HepG2 (cell line): ENCODE results near the gene TUBB4B. TPM values are rescaled to one million over a fixed set of nuclear protein-coding genes. Genes with fewer than 3 reads are reported as not detected.

Experiments
- BORCS8-MEF2B ChIP-seq: sonication (generic); formaldehyde crosslinking; IDR thresholded peaks from 2 replicates; pipeline ENCODE4 v1.8.0; 2022; ENCODE audit warnings: mild to moderate bottlenecking, missing genetic modification reagents
- FOXP4 ChIP-seq: sonication (generic); formaldehyde crosslinking; IDR thresholded peaks from 2 replicates; pipeline ENCODE4 v1.4.0; 2020; ENCODE audit warnings: missing genetic modification reagents
- HNRNPL ChIP-seq: fragments of 200-400 bp; formaldehyde crosslinking; IDR thresholded peaks from 2 replicates; pipeline ENCODE4 v1.6.1; 2017; ENCODE audit warnings: mild to moderate bottlenecking, low read depth, low read length
- PAWR ChIP-seq: sonication (generic); formaldehyde crosslinking; IDR thresholded peaks from 2 replicates; pipeline ENCODE4 v1.4.0; 2020; ENCODE audit warnings: missing genetic modification reagents, mild to moderate bottlenecking, borderline replicate concordance
- TERF1 ChIP-seq: sonication (generic); formaldehyde crosslinking; IDR thresholded peaks from 2 replicates; pipeline ENCODE4 v1.8.0; 2022; ENCODE audit warnings: mild to moderate bottlenecking, missing genetic modification reagents, moderate library complexity
- ZNF101 ChIP-seq: sonication (generic); formaldehyde crosslinking; IDR thresholded peaks from 2 replicates; pipeline ENCODE4 v1.4.0; 2020; ENCODE audit warnings: mild to moderate bottlenecking, low read depth, missing genetic modification reagents, borderline replicate concordance
- ZNF329 ChIP-seq: sonication (generic); formaldehyde crosslinking; IDR thresholded peaks from 2 replicates; pipeline ENCODE4 v1.9.0; 2021; ENCODE audit warnings: low read depth, mild to moderate bottlenecking, missing genetic modification reagents
- ZNF407 ChIP-seq: sonication (generic); formaldehyde crosslinking; IDR thresholded peaks from one replicate; pipeline ENCODE4 v1.5.1; 2020; ENCODE audit warnings: mild to moderate bottlenecking, missing genetic modification reagents; ENCODE audit errors: not compliant biosample characterization
- ZNF709 ChIP-seq: sonication (generic); formaldehyde crosslinking; IDR thresholded peaks from 2 replicates; pipeline ENCODE4 v1.5.0; 2020; ENCODE audit warnings: mild to moderate bottlenecking, missing genetic modification reagents
- polyA plus RNA-seq, 8 experiments: library from polyadenylated mRNA; depleted of rRNA in 3 of 8; stranded (reverse) in 7 of 8; unstranded in 1 of 8; fragments of >200 nt; fragmentation: Illumina TruSeq in 4 of 8; extraction: Trizol in 4 of 8; gene quantifications; 2 replicates each; pipeline versions ENCODE4 v1.2.1 to v1.2.3, GENCODE V29; 2011 to 2016; ENCODE audit warnings: low read depth in 4 of 8, missing spikeins in 1 of 8, mixed read lengths in 1 of 8; ENCODE audit not compliant: insufficient read depth in 1 of 8
- total RNA-seq, 5 experiments: library from RNA; depleted of rRNA; stranded (reverse); fragments of >200 nt; fragmentation: Illumina TruSeq; extraction: Trizol; gene quantifications; 2 replicates each; pipeline ENCODE4 v1.2.3, GENCODE V29; 2016; ENCODE audit warnings: low read depth in 1 of 5
- TF ChIP-seq, protein P1 (sequence below): sonication (generic); formaldehyde crosslinking; IDR thresholded peaks from 2 replicates; pipeline ENCODE4 v1.4.0; 2020; ENCODE audit warnings: missing genetic modification reagents
- TF ChIP-seq, protein P2 (sequence below): IDR thresholded peaks from 2 replicates; pipeline ENCODE4 v1.6.1; 2016

The TUBB4B gene
- total and polyA plus RNA-seq, 2 of the 13 experiments (the other 11 are each of a cell fraction or from before 2014, with no cell fraction given) = 182 to 412 TPM

DNA sequence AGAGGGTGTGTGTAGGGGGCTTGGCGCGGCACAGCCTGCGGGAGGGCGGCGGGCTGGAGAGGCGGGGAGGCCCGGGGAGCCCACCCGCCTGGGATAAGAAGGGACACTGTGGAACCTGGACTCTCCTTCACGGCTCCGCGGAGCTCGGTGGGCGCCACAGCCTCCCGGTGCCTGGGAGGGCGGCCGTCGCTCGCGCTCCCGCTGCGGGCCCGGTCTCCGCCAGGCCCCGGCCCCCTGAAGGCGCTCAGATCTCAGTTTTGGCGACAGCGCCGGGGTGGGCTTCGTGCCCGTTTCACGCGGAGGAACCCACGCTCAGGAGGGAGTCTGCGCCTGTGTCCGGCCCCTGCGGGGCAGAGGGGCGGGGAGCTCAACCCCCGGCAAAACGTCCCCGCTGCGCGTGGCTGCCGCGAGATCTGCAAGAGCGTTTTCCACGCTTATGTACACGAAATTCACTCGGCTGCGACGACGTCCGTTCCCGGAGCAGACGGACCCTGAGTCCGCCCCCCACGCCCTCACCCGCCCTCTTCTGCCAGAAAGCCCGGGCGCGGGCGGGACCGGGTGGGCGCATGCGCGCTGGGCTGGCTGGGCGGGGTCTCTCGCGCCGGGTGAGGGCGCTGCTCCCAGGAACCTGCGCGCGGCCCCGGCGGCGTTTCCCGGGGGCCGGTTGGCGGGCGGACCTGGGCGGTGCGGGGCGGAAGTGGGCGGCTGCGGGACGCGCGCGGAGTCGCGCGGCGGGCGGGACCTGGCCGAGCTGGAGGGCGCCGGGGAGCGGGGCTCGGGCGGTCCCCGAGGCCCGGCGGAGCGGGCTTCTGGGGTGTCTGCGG lies 13.7 kb downstream of the TUBB4B start, which contains the start of gene NELFB (continued):
- TF ChIP-seq TERF1 (CRISPR knock-in tag) (no peak), BORCS8-MEF2B (no peak), HNRNPL (no peak), PAWR (CRISPR knock-in tag) (no peak), ZNF329 (CRISPR knock-in tag) (no peak; the same call in 1 of the 2 replicates), ZNF407 (CRISPR knock-in tag) (no peak), ZNF709 (CRISPR knock-in tag) (peak; percentile 71; the same call in 1 of the 2 replicates), ZNF101 (CRISPR knock-in tag) (no peak), FOXP4 (CRISPR knock-in tag) (no peak)
- TF ChIP-seq, protein P1, sequence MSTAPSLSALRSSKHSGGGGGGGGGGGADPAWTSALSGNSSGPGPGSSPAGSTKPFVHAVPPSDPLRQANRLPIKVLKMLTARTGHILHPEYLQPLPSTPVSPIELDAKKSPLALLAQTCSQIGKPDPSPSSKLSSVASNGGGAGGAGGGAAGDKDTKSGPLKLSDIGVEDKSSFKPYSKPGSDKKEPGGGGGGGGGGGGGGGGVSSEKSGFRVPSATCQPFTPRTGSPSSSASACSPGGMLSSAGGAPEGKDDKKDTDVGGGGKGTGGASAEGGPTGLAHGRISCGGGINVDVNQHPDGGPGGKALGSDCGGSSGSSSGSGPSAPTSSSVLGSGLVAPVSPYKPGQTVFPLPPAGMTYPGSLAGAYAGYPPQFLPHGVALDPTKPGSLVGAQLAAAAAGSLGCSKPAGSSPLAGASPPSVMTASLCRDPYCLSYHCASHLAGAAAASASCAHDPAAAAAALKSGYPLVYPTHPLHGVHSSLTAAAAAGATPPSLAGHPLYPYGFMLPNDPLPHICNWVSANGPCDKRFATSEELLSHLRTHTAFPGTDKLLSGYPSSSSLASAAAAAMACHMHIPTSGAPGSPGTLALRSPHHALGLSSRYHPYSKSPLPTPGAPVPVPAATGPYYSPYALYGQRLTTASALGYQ (CRISPR knock-in tag) = no peak
- TF ChIP-seq, protein P2, sequence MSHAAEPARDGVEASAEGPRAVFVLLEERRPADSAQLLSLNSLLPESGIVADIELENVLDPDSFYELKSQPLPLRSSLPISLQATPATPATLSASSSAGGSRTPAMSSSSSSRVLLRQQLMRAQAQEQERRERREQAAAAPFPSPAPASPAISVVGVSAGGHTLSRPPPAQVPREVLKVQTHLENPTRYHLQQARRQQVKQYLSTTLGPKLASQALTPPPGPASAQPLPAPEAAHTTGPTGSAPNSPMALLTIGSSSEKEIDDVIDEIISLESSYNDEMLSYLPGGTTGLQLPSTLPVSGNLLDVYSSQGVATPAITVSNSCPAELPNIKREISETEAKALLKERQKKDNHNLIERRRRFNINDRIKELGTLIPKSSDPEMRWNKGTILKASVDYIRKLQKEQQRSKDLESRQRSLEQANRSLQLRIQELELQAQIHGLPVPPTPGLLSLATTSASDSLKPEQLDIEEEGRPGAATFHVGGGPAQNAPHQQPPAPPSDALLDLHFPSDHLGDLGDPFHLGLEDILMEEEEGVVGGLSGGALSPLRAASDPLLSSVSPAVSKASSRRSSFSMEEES (CRISPR knock-in tag) = no peak
